ENCODE measurements around the gene DOCK2. TPM values are rescaled to one million over a fixed set of nuclear protein-coding genes. Genes with fewer than 3 reads are reported as not detected.

DOCK2 gene
- total RNA-seq, 4 donors from 2014 or later: 3.1 to 3.9 (median 3.3) TPM

DNA sequence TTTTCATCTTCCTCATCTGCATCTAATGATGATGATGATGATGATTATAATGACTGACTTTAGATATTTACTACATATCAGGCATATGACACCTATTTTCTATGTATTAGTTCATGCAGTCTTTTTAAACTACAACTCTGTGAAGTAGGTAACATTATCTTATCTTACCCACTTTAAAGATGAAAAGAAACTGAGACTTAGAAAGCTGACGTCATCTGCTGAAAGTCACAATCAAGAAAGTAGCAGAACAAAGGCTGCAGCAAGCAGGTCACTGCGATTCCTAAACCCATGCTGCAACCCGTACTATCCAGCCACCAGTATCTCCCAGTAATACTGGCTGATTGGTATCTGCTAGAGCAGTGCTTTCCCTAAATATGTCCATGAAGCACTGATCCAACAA, 383.3 kb downstream of the DOCK2 start:
- 78 to 88% methylated on average over 3 of the region's 3 CpGs for whole genome bisulfite sequencing, 2 donors
- no peak for TF ChIP-seq POLR2A (IDR thresholded peaks at IDR 0.05)
- TF ChIP-seq, protein P1, sequence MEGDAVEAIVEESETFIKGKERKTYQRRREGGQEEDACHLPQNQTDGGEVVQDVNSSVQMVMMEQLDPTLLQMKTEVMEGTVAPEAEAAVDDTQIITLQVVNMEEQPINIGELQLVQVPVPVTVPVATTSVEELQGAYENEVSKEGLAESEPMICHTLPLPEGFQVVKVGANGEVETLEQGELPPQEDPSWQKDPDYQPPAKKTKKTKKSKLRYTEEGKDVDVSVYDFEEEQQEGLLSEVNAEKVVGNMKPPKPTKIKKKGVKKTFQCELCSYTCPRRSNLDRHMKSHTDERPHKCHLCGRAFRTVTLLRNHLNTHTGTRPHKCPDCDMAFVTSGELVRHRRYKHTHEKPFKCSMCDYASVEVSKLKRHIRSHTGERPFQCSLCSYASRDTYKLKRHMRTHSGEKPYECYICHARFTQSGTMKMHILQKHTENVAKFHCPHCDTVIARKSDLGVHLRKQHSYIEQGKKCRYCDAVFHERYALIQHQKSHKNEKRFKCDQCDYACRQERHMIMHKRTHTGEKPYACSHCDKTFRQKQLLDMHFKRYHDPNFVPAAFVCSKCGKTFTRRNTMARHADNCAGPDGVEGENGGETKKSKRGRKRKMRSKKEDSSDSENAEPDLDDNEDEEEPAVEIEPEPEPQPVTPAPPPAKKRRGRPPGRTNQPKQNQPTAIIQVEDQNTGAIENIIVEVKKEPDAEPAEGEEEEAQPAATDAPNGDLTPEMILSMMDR (IDR thresholded peaks at IDR 0.05): no peak
- intact Hi-C loops (cut with DNase I; ENCODE audit: low total_unique reads): no loop called here
- H3K4me3 ChIP-seq (ENCODE audit: low read depth, poor library complexity, severe bottlenecking): no peak overlapping the region
- no peak for DNase-seq (ENCODE audit: low spot score in 2 of 2)

DNA sequence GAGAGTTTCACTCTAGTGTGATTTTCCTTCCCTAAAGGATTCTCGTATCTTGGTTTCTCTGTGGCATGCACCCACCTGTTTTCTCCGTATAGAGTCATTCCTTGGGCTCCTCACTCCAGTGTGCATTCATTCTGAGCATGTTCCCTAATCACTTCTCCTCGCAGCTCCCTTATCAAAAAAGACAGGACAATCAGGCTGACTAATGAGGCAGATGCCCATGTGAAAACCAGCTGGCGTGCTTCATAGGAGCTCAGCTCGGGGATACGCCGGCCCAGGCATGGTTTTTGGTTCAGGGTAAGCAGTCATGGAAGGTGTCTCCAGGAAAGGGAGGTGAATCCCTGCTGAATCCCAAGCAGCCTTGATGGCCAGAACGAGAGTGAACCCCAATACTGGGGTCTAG, 384.4 kb downstream of the DOCK2 start:
- H3K4me3 ChIP-seq (ENCODE audit: low read depth, poor library complexity, severe bottlenecking): no peak overlapping the region
- WGBS, 2 donors: 66 to 82% methylated on average over 8 of the region's 8 CpGs
- TF ChIP-seq, protein P1 (IDR thresholded peaks at IDR 0.05): no peak
- TF ChIP-seq POLR2A (IDR thresholded peaks at IDR 0.05): no peak
- no peak for DNase-seq (ENCODE audit: low spot score in 2 of 2)
- intact Hi-C loops (cut with DNase I; ENCODE audit: low total_unique reads): no loop called here

DNA sequence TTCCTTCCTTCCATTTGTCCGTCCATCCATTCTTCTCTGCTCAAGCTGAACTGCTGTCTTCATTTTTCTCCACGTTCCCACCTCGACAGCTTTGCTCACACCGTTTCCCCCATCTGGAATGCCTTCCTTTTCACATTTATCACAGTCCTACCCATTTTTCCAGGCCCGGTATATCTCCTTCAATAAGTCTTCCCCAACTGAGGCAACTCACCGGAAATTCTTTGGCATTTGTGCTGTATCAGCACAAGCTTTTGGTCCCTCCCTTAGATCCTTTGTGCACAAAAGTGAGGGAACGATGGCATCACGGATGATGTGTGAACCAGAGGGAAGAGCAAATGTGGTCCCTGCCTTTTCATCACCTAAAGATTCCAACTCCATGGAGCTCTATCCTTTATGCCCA, 388.8 kb downstream of the DOCK2 start:
- WGBS, 2 donors: 85 to 89% methylated on average over 8 of the region's 8 CpGs
- no peak for TF ChIP-seq POLR2A (IDR thresholded peaks at IDR 0.05)
- TF ChIP-seq, protein P1 (IDR thresholded peaks at IDR 0.05): no peak
- no peak for DNase-seq (ENCODE audit: low spot score in 2 of 2)
- intact Hi-C loops (cut with DNase I; ENCODE audit: low total_unique reads): no loop called here
- no peak overlapping the region for H3K4me3 ChIP-seq (ENCODE audit: low read depth, poor library complexity, severe bottlenecking)

DNA sequence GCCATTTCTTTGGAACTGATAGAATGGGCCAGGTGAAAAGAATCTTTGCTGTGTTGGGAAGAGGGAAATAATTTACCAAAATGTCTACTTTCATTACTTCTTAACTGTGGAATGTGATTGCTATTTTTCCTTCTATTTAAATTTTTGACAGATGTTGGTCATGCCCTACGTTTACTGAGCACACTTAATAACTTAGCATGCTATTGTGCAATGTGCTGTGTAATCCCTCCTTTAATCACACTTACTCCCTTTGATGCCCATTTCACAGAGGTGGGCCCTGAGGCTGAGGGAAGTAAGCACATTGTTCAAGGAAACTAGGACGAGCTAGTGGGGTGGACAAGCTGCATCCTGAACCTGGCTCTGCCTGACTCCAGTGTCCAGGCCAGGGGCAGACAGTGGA, 391.0 kb downstream of the DOCK2 start:
- no peak overlapping the region for H3K4me3 ChIP-seq (ENCODE audit: low read depth, poor library complexity, severe bottlenecking)
- TF ChIP-seq, protein P1 (IDR thresholded peaks at IDR 0.05): no peak
- no peak for TF ChIP-seq POLR2A (IDR thresholded peaks at IDR 0.05)
- WGBS, 2 donors: 27 to 47% methylated on average over 2 of the region's 2 CpGs
- no peak for DNase-seq (ENCODE audit: low spot score in 2 of 2)
- intact Hi-C loops (cut with DNase I; ENCODE audit: low total_unique reads): no loop called here

DNA sequence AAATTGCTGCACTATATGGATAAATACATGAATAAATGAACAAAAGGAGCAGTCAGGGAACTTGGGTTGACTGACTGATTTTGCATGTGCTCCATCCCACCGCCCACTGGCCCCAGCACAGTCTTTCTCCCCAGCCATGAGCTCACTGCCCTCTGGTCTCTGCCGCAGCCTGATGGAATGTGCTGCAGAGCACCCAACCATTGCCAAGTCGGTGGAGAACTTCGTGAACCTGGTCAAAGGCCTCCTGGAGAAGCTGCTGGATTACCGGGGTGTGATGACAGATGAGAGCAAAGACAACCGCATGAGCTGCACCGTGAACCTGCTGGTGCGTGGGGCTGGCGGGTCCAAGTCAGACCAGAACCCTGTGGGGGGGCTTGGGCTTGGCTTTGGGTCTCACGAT, 397.2 kb downstream of the DOCK2 start:
- H3K4me3 ChIP-seq (ENCODE audit: low read depth, poor library complexity, severe bottlenecking): no peak overlapping the region
- intact Hi-C loops (cut with DNase I; ENCODE audit: low total_unique reads): no loop called here
- no peak for DNase-seq (ENCODE audit: low spot score in 2 of 2)
- TF ChIP-seq, protein P1 (IDR thresholded peaks at IDR 0.05): no peak
- TF ChIP-seq POLR2A (IDR thresholded peaks at IDR 0.05): no peak
- 82 to 84% methylated on average over 10 of the region's 10 CpGs for WGBS, 2 donors

DNA sequence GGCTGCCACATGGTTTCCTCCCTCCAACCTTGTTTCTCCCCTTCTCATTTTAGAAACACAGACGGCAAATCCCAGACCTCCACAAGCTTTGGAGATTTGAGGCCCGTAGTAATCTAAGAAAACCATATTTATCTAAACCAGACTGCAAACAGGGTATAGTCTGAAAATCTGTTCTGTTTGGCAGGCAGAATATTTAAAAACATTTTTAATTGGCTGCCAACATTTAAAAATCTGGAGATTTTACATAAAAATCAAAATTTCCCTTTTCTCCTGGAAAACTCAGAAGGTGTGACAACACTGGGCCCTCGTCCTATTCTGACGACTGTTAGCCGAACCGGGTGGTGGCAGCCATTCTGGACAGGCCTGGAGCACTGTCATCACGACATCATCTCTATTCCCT, 401.2 kb downstream of the DOCK2 start:
- TF ChIP-seq POLR2A (IDR thresholded peaks at IDR 0.05): no peak
- TF ChIP-seq, protein P1 (IDR thresholded peaks at IDR 0.05): no peak
- intact Hi-C loops (cut with DNase I; ENCODE audit: low total_unique reads): no loop called here
- DNase-seq (ENCODE audit: low spot score in 2 of 2): no peak
- no peak overlapping the region for H3K4me3 ChIP-seq (ENCODE audit: low read depth, poor library complexity, severe bottlenecking)
- WGBS, 2 donors: 91 to 92% methylated on average over 7 of the region's 7 CpGs

Measured in lower leg skin (tissue), 4 donors.